HG02970 (cell line): Measurements from ENCODE around the gene HTRA3.

Experiments used
- ATAC-seq: cut with Tn5 transposase; IDR thresholded peaks from one replicate; pipeline ENCODE4 v1.9.1; 2021; ENCODE audit warnings: mild to moderate bottlenecking, moderate library complexity, moderate number of reproducible peaks; ENCODE audit not compliant: unreplicated experiment, low FRiP score

HTRA3 gene

DNA sequence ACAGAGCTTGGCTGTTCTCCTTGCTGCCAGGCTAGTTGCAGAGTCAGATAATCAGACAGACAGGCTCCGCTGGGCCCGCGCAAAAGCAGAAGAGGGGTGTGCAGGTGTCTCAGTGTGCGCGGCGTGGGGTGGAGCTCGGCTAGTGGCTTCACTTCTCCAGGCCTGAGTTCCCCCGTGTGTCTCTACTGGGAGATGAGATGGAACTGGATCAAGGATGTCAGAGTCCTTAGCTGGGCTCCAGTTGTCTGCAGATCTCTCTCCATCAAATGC lies 21.1 kb downstream of the HTRA3 start:
- ATAC-seq = no peak

DNA sequence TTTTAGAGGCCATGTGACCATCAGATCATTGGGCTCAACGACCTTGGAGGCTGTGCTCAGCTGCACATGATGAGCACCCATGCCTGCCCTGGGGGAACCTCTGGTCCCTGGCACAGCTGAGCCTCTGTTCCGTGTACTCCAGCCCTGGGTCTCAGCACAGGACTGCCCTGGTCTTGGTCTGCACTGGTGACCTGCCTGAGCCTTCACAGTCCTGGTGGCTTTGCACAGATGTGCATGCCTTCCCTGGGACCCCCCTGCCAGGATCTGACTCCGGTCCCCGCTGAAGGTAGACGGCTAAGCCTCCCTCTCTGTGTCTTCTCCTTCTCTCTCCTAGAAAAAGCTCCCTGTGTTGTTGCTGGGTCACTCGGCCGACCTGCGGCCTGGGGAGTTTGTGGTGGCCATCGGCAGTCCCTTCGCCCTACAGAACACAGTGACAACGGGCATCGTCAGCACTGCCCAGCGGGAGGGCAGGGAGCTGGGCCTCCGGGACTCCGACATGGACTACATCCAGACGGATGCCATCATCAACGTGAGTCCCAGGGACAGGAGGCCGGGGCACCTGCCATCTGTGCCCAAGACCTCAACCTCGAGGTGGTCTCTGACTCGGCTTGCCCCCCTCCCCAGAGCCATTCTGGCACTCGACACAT lies 21.6 kb downstream of the HTRA3 start:
- ATAC-seq = no peak

DNA sequence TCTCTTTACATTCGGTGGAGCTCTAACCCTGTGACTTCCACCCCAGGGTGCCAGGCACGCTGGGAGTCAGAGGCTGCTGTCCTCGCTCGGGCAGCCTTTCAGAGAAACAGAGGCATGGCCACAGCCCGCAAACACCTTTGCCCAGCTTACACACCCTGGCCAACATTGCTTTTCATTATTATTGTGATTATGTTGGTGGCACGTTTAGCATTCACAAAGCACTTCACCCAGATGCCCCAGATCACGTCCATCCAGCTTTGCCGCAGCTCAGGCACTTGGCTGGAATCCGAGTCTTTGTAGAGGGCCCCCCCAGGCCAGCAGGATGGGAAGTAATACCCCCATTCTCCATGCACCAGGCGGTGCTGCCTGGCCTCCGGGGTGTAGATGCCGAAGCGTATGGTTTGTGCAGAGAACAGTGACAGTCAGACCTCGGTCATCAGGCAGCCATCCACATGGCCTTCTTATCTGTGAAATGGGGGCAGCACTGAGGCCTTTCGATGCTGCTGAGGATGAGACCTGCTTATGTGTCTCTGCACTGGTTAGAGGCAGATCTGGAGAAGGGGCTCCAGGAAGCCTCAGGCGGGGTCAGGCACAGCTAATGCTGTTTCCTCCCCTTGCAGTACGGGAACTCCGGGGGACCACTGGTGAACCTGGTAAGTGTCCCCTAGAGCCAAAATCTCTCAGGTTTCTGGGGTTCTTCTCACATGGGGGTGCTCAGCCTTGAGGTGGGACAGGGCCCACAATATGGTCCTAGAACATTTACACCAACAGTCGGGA lies 22.3 kb downstream of the HTRA3 start:
- ATAC-seq = no peak

DNA sequence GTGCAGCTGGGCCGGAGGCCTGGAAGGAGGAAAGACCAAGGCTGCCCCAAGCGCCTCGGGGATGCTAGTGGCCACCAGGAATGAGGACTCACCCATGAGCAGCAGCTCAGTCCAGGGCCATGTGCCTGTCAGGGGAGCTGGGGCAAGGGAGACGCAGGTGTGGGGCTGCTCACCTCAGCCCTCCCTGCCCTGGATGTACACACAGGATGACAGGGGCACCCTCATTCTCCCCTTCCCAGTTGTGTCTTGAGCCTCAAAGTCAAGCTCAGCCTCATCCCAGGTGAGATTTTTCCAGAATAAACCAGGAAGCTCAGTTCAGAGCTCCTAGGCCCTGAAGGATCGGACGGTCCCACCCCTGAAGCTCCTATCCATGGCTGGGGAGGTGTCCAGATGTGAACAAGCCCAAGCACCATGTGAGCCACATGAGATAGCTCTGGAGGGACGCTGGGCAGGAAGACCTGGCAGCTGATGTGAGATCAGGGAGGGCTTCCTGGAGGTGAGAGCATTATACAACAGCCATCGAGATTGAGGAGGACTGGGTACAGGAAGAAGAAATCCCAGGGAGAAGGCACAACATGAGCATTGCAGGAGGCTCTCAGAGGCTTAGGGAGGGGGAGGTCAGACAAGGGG lies 23.0 kb downstream of the HTRA3 start:
- no peak for ATAC-seq

DNA sequence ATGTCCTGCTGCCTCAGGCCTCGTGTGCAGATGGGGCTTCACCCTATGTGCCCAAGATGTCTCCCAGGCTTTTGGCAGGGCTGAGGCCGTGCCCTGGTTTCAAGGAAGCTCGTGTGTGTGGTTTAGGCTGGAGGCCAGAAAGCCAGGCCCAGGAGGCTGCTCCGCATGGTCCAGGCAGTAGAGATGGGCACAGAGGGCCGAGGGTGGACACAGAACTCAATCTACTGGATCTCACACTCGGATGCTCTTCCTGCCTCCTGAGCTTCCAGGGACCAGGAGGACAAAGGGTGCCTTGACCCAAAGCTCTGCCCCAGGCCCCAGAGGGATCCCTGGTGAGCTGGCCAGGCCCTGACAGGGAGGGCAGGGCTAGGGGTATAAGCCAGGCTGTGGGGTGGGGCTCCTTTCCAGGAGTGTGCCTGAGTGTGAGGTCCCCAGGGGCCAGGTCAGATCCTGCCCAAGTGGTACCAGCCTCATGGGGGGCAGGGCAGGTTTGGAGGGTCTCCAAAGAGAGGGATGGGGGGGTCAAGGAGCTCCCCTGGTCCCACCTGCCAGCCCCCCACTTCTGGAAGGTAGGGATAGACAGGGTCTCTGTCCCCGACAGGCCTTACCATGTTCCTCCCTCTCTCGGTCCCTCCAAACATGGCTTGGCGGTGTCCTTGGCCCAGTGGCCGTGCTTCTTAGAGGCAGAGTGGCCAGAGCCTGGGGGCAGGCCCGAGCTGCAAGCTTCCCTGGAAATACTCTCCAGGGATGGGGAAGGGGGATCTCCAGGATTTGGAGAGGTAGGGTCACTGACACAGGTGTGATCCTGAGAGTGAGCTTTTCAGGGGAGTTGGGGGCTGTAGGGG lies 23.8 kb downstream of the HTRA3 start:
- ATAC-seq = no peak

DNA sequence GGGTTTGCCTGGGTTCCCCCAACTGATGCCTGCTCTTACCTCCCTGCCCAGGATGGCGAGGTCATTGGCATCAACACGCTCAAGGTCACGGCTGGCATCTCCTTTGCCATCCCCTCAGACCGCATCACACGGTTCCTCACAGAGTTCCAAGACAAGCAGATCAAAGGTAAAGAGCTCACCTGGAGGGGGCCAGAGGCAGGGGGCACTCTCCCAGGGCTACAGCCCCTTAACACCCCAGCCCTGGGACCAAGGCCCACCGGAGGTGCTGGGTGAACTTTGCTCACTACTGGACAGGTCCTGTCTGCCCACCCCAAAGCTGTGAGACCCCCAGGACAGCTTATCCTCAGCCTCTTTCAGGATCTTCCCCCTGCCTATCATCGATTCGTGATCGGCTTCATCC lies 24.5 kb downstream of the HTRA3 start:
- ATAC-seq = no peak

DNA sequence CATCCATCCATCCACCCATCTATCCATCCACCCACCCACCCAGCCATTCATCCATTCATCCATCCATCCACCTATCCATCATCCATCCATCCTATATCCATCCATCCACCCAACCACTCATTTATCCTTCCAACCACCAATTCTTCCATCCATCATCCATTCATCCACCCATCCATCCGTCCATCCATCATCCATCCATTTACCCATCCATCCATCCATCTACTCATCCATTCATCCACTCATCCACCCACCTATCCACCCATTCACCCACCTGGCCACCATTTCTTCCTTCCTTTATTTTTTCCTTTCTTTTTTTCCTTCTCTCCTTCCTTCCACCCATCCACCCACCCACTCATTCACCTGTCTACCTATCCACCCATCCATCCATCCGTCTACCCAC lies 25.2 kb downstream of the HTRA3 start:
- no peak for ATAC-seq

DNA sequence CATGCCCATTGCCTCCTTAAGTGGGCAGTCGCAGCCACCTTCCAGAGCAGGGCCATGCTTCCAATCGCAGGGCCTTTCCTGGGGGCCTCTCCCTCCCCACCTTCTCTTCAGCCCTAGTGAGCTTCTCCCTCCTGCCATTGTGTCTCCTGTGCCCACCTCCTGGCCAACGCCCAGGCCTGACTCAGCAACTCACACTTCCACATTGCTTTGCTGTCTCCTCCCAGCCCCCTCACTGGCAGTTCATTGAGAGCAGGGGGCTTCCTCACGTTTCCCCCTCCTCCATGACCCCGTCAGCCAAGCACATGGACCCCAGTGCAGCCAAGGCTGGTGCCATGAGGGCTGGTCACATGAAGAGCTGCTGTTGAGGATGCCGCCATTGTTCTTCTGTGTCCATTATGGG lies 25.9 kb downstream of the HTRA3 start:
- ATAC-seq = no peak

DNA sequence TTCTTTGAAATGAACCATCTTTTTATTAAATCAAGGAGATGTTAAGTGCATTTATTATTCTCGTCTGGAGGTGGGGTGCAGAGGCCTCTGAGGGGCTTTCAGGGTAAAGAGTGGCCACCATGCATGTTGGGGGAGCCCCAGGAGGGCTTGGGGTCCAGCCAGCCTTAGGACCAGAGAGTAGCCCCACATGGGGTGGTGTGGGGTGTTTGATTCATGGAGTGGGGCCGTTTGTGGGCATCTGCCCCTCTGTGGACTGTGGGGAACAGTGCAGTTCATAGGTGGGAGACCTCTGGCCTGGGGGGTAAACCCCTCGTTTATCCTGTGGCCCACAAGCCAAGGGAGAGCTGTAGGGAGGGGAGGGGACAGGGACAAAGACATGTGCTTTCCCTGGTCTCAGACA lies 26.9 kb downstream of the HTRA3 start:
- no peak for ATAC-seq

DNA sequence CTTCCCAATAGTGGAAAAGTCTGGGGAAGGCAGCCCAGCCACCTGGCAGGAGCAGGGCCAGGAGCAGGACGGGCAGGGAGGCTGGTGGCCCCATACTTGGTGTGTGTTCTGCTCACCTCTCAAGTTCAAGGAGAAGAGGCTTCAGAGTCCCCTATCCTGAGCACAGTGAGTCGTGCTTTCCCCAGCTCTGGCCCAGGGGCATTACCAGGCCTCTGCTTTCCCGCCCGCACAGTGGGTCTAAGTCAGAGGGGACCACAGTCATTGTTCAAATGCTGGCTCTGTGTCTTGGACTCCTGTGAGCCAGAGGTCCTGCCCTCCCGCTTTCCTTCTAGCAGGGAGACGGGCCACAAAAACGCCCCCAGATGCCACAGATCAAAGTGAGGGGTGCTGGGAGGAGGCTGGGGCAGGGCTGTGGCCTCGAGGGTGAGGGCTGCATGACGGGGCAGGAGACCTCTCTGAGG lies 27.6 kb downstream of the HTRA3 start:
- no peak for ATAC-seq

DNA sequence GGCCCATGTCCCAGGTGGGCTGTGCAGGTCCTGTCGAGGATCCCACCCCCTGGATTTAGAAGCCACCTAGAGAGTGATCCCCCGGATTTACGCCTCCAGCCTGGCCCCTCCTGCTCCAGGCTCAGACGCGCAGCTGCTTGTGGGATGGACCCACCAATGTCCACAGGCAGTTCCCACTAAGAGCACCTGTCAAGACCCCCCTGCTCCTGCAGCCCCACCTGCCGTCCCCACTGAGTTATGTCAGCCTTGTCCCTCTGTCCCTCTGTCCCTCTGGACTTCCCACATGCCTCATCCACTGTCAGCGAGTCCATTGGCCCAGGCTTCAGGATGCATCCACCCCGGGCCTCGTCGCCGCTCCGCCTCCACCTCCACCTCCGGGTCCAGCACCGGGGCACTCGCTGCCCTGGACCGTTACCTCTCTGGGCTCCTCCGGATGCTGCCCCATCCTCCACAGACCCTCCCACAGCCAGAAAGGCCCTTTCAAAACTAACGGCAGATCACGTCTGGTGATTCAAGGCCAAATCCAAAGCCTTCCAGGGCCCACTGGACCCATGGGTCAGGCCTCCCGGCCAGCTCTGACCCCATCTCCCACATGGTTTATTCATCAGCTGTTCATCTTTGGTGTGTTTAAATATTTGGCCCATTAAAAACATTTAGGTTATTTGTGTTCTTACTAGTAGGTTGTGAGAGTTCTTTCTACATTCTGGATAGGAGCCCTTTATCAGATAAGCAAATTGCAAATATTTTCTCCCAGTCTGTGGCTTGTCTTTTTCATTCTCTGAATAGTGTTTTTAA lies 28.3 kb downstream of the HTRA3 start:
- ATAC-seq = no peak

DNA sequence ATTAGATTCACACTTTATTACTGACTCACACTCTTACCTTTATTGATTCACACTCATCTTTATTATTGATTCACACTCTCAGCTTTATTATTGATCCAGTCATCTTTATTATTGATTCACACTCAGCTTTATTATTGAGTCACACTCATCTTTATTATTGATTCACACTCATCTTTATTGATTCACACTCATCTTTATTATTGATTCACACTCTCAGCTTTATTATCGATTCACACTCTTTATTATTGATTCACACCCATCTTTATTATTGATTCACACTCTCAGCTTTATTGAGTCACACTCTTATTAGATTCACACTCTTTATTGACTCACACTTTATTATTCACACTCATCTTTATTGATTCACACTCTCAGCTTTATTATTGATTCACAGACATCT lies 31.3 kb downstream of the HTRA3 start:
- ATAC-seq = no peak

DNA sequence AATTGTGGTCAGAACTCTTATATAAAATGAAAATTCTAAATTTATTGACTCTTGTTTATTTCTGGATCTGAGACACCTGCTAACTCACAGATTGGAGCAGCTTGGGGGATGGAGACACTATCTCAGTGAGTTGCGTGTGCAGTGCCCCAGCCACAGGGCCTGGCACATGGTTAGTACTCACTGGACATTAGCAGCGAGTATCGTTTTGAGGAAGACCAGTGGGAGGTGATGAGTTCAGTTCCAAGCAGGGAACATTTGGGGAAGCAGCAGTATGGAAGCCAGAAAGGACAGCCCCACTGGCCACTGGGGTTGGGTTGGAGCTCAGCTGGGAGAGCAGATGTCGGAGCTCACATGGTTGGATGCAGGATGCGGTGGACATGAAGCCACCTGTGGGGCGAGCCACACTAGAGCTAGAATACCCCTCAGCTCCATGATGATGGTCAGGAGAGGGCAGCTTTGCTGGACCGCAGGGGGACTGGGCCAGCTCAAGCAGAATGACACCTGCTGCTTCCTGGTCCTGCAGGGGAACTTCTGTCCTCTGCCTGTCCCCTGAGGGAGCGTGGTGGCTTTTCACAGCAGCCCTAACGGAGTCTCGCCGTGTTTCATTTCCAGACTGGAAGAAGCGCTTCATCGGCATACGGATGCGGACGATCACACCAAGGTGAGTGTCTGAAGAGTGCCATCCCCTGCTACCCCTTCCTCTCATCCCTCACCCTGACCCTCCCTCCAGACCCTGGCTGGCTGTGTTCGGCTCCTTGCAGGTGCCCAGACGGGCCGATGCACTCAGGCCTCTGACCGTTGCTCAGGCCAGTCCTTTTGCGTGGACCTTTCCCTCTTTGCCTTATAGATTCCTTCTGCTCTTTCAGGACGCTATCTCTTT lies 32.5 kb downstream of the HTRA3 start:
- ATAC-seq = no peak

DNA sequence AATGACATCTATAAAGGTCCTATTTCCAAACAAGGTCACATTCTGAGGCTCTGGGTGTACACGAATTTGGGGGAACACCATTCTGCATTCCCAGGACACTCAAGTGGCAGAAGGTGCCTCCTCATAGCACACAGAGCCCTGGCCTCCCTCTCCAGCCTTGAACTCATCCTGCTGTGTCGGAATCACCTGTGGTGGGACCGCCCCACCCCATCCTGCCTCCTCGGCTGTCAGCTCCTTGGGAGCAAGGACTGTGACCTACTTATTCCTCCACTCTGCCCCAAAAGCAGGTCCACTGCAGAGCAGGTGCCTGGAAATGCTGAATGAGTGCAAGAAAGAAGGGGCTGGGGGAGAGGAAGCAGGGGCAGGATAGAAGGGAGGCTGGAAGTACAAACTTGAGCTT lies 33.5 kb downstream of the HTRA3 start:
- no peak for ATAC-seq

DNA sequence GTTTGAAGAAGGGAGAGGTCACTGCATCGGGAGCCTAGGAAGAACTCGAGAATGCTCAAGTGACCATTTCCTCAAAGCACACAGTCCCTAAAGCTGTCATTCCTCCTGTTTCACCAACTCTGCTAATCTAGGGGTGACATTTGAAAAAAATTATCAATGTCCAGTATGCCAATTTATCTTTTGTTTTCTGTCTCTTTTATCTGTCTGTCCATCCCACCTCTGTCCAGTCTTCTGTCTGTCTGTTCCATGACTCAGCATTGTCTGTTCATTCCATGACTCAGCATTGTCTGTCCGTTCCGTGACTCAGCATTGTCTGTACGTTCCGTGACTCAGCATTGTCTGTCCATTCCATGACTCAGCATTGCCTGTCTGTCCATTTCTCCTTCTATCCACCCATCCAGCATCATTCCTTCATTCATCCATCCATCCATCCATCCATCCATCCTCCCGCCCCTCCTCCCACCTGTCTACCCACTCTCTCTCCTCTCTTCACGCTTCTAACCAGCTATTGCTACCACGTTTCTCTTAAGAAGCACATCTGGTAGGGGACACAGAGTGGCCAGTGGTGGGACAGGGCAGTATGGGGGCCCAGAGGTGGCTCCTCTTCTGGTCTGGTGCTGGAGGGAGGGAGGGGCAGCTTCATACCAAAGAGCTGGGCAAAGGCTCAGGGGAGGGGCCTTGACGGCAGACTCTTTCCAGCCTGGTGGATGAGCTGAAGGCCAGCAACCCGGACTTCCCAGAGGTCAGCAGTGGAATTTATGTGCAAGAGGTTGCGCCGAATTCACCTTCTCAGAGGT lies 34.1 kb downstream of the HTRA3 start:
- no peak for ATAC-seq

DNA sequence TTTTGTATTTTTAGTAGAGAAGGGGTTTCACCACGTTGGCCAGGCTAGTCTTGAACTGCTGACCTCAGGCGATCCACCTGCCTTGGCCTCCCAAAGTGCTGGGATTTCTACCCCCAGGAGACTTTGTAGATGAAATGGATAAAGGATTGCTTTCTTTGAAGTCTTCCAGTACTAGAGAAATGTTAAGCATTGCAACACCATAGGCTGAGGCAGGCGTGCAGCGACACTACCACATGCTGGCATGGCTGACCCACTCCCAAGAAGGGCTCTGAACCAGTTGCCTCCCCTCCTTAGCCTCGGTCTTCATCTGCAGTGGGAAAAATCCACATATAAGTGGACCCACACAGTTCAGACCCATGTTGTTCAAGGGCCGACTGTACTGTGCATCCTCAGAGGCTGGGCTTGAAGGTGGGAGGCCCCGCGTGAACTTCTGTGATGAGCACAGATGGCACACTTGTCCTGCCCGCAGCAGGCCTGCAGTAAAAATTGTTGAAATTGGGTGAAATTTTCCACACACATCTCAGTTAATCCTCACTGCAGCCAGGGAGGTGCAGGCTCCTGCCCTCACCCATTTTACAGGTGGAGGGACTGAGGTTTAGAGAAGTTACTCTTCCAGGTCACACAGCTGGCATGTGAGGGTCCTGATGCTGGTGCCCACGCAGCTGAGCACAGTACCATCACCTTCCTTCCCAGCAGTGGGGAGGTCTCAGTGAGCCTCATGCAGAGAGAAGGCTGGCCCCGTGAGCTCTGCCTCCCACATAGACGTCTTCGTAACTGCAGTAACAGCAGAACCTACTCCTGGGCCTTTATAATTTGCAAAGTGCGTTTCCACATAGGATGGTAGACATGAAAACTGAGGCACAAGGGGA lies 35.5 kb downstream of the HTRA3 start:
- no peak for ATAC-seq

DNA sequence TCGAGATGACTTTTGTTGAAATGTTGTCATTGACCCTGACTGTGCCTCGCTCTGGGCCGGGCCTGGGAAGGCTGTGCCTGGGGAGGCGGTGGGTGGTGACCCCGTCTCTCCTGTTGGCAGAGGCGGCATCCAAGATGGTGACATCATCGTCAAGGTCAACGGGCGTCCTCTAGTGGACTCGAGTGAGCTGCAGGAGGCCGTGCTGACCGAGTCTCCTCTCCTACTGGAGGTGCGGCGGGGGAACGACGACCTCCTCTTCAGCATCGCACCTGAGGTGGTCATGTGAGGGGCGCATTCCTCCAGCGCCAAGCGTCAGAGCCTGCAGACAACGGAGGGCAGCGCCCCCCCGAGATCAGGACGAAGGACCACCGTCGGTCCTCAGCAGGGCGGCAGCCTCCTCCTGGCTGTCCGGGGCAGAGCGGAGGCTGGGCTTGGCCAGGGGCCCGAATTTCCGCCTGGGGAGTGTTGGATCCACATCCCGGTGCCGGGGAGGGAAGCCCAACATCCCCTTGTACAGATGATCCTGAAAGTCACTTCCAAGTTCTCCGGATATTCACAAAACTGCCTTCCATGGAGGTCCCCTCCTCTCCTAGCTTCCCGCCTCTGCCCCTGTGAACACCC lies 36.4 kb downstream of the HTRA3 start:
- ATAC-seq = no peak
